HEK293 (cell line): Measurements from ENCODE around the gene EYS.

Source experiments
- CTCF ChIA-PET: fragments of 350-600 bp; formaldehyde crosslinking; extraction: SDS; loops from one replicate; lab custom pipeline; 2021; ENCODE audit warnings: antibody characterized with exemption; lab: Yijun Ruan, JAX
- POLR2A ChIA-PET: fragments of 300-600 bp; formaldehyde crosslinking; extraction: SDS; loops from one replicate; lab custom pipeline; 2020; ENCODE audit warnings: antibody characterized with exemption, inconsistent platforms; lab: Yijun Ruan, JAX
- H3K27ac ChIP-seq: fragments of 200-500 bp; sonication (Bioruptor generic); 2 replicates; pipeline ENCODE4 v1.5.1; 2014; ENCODE audit warnings: low read depth, low read length, control low read depth, inconsistent platforms; ENCODE audit errors: extremely low read depth
- H3K36me3 ChIP-seq, 2 experiments: fragments of 200-500 bp in 1 of 2; sonication (Bioruptor generic) in 1 of 2; 1 replicate in 1 of 2; 2 replicates in 1 of 2; pipeline ENCODE4 v1.5.1; 2014 to 2017; ENCODE audit warnings: inconsistent platforms in 2 of 2, low read length in 2 of 2; ENCODE audit not compliant: control insufficient read depth in 2 of 2, insufficient read depth in 1 of 2
- H3K4me1 ChIP-seq: fragments of 200-500 bp; sonication (Bioruptor generic); 2 replicates; pipeline ENCODE4 v1.5.1; 2014; ENCODE audit warnings: mild to moderate bottlenecking, low read length, inconsistent platforms; ENCODE audit not compliant: control insufficient read depth, insufficient read depth
- H3K4me3 ChIP-seq: 2 replicates; pipeline ENCODE4 v1.5.1; 2011; ENCODE audit warnings: low read depth, mild to moderate bottlenecking, control low read depth, low read length, moderate library complexity
- H3K9me3 ChIP-seq: fragments of 200-500 bp; sonication (Bioruptor generic); 2 replicates; pipeline ENCODE4 v1.5.1; 2014; ENCODE audit warnings: low read depth, low read length, inconsistent platforms; ENCODE audit not compliant: control insufficient read depth, insufficient read depth
- OVOL3 ChIP-seq: fragments of 450-650 bp; formaldehyde crosslinking; IDR thresholded peaks from 2 replicates; pipeline ENCODE4 v1.5.1; 2016; ENCODE audit warnings: missing biosample characterization, missing genetic modification characterization
- SALL2 ChIP-seq: fragments of 450-650 bp; formaldehyde crosslinking; IDR thresholded peaks from 2 replicates; pipeline ENCODE4 v1.5.0; 2017; ENCODE audit warnings: missing biosample characterization, mild to moderate bottlenecking, missing genetic modification characterization, borderline replicate concordance
- SCRT1 ChIP-seq: fragments of 450-650 bp; formaldehyde crosslinking; IDR thresholded peaks from 2 replicates; pipeline ENCODE4 v1.5.1; 2016; ENCODE audit warnings: missing biosample characterization, missing genetic modification characterization, borderline replicate concordance
- WT1 ChIP-seq: fragments of 450-650 bp; formaldehyde crosslinking; IDR thresholded peaks from 2 replicates; pipeline ENCODE4 v1.5.1; 2016; ENCODE audit warnings: missing biosample characterization, missing genetic modification characterization
- ZBTB1 ChIP-seq: fragments of 450-650 bp; formaldehyde crosslinking; IDR thresholded peaks from 2 replicates; pipeline ENCODE4 v1.5.1; 2016; ENCODE audit warnings: missing biosample characterization, missing genetic modification characterization
- ZBTB7A ChIP-seq: fragments of 450-650 bp; formaldehyde crosslinking; IDR thresholded peaks from 2 replicates; pipeline ENCODE4 v1.5.1; 2016; ENCODE audit warnings: low read depth, missing biosample characterization, missing genetic modification characterization
- ZNF133 ChIP-seq: fragments of 450-650 bp; formaldehyde crosslinking; IDR thresholded peaks from 2 replicates; pipeline ENCODE4 v1.5.1; 2016; ENCODE audit warnings: missing biosample characterization, missing genetic modification characterization
- ZNF184 ChIP-seq: fragments of 450-650 bp; IDR thresholded peaks from 2 replicates; pipeline ENCODE4 v1.5.1; 2018; ENCODE audit warnings: missing biosample characterization, mild to moderate bottlenecking, missing genetic modification characterization
- ZNF19 ChIP-seq: fragments of 450-650 bp; formaldehyde crosslinking; IDR thresholded peaks from 2 replicates; pipeline ENCODE4; 2016; ENCODE audit warnings: missing biosample characterization, missing genetic modification characterization, low read depth
- ZNF202 ChIP-seq: fragments of 450-650 bp; formaldehyde crosslinking; IDR thresholded peaks from 2 replicates; pipeline ENCODE4 v1.5.1; 2016; ENCODE audit warnings: missing biosample characterization, missing genetic modification characterization, borderline replicate concordance
- ZNF239 ChIP-seq: fragments of 450-650 bp; formaldehyde crosslinking; IDR thresholded peaks from 2 replicates; pipeline ENCODE4 v1.5.1; 2016; ENCODE audit warnings: missing biosample characterization, missing genetic modification characterization
- ZNF280D ChIP-seq: fragments of 450-650 bp; formaldehyde crosslinking; IDR thresholded peaks from 2 replicates; pipeline ENCODE4 v1.5.1; 2016; ENCODE audit warnings: missing biosample characterization, missing genetic modification characterization
- ZNF292 ChIP-seq: fragments of 450-650 bp; formaldehyde crosslinking; IDR thresholded peaks from 2 replicates; pipeline ENCODE4 v1.5.1; 2016; ENCODE audit warnings: low read depth, missing biosample characterization, missing genetic modification characterization, borderline replicate concordance
- ZNF335 ChIP-seq: fragments of 450-650 bp; formaldehyde crosslinking; conservative IDR thresholded peaks from 2 replicates; pipeline ENCODE4 v1.5.1; 2016; ENCODE audit warnings: missing biosample characterization, missing genetic modification characterization
- ZNF354C ChIP-seq: fragments of 450-650 bp; formaldehyde crosslinking; IDR thresholded peaks from 2 replicates; pipeline ENCODE4 v1.5.1; 2016; ENCODE audit warnings: missing biosample characterization, missing genetic modification characterization, low read depth, borderline replicate concordance
- ZNF510 ChIP-seq: fragments of 450-650 bp; formaldehyde crosslinking; IDR thresholded peaks from 2 replicates; pipeline ENCODE4 v1.5.1; 2018; ENCODE audit warnings: mild to moderate bottlenecking, missing genetic modification characterization, missing biosample characterization; ENCODE audit not compliant: insufficient replicate concordance
- ZNF548 ChIP-seq: fragments of 450-650 bp; formaldehyde crosslinking; IDR thresholded peaks from 2 replicates; pipeline ENCODE4 v1.5.1; 2016; ENCODE audit warnings: missing biosample characterization, missing genetic modification characterization
- ZNF623 ChIP-seq: fragments of 450-650 bp; formaldehyde crosslinking; IDR thresholded peaks from 2 replicates; pipeline ENCODE4 v1.5.1; 2016; ENCODE audit warnings: missing biosample characterization, missing genetic modification characterization
- ZNF677 ChIP-seq: fragments of 450-650 bp; IDR thresholded peaks from 2 replicates; pipeline ENCODE4 v1.5.0; 2018; ENCODE audit warnings: missing biosample characterization, mild to moderate bottlenecking, missing genetic modification characterization, moderate library complexity
- ZNF704 ChIP-seq: fragments of 450-650 bp; formaldehyde crosslinking; IDR thresholded peaks from 2 replicates; pipeline ENCODE4 v1.5.1; 2016; ENCODE audit warnings: missing biosample characterization, missing genetic modification characterization
- ZNF76 ChIP-seq: fragments of 450-650 bp; formaldehyde crosslinking; IDR thresholded peaks from 2 replicates; pipeline ENCODE4; 2016; ENCODE audit warnings: low read depth, missing biosample characterization, missing genetic modification characterization, borderline replicate concordance
- ZNF776 ChIP-seq: fragments of 450-650 bp; formaldehyde crosslinking; IDR thresholded peaks from 2 replicates; pipeline ENCODE4 v1.5.0; 2017; ENCODE audit warnings: missing biosample characterization, missing genetic modification characterization, borderline replicate concordance
- ZSCAN23 ChIP-seq: fragments of 450-650 bp; formaldehyde crosslinking; IDR thresholded peaks from 2 replicates; pipeline ENCODE4 v1.5.1; 2016; ENCODE audit warnings: missing biosample characterization, missing genetic modification characterization
- TF ChIP-seq, protein P1 (sequence below): fragments of 450-650 bp; formaldehyde crosslinking; IDR thresholded peaks from 2 replicates; pipeline ENCODE4 v1.5.1; 2016; ENCODE audit warnings: missing biosample characterization, missing genetic modification characterization, low read depth
- TF ChIP-seq, protein P2 (sequence below): fragments of 450-650 bp; formaldehyde crosslinking; IDR thresholded peaks from 2 replicates; pipeline ENCODE4 v1.5.1; 2017; ENCODE audit warnings: missing biosample characterization, missing genetic modification characterization
- TF ChIP-seq, protein P3 (sequence below): fragments of 450-650 bp; formaldehyde crosslinking; IDR thresholded peaks from 2 replicates; pipeline ENCODE4 v1.5.1; 2016; ENCODE audit warnings: missing biosample characterization, missing genetic modification characterization

Gene EYS

DNA sequence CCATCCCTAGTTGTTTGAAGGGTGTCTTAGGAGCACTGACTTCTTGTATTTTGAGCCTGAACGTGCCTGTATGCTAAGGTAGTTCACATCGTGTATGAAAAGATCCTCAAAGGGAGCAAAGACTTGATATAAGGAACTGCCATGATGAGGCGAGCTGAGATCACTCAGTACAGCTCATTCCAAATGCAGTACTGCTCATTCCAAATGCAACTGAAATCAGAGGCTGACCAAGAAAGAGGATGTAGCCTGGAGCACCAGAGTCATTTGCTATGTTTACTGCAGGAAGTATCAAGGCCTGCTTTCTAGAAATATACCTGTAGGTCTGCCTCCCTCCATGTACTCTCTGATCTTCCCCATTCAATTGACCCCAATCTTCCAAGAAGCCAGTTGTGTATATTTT lies 832.2 kb downstream of the EYS start (continued):
- no peak for TF ChIP-seq ZNF704 (tag by site-specific recombination)
- no peak for TF ChIP-seq ZBTB1 (tag by site-specific recombination)
- TF ChIP-seq ZNF19 (tag by site-specific recombination) = no peak
- no peak for TF ChIP-seq SCRT1 (tag by site-specific recombination)
- no peak for TF ChIP-seq ZNF354C (tag by site-specific recombination)
- TF ChIP-seq ZNF184 (tag by site-specific recombination) = no peak
- TF ChIP-seq, protein P1, sequence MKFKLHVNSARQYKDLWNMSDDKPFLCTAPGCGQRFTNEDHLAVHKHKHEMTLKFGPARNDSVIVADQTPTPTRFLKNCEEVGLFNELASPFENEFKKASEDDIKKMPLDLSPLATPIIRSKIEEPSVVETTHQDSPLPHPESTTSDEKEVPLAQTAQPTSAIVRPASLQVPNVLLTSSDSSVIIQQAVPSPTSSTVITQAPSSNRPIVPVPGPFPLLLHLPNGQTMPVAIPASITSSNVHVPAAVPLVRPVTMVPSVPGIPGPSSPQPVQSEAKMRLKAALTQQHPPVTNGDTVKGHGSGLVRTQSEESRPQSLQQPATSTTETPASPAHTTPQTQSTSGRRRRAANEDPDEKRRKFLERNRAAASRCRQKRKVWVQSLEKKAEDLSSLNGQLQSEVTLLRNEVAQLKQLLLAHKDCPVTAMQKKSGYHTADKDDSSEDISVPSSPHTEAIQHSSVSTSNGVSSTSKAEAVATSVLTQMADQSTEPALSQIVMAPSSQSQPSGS (tag by site-specific recombination) = no peak
- no peak for TF ChIP-seq ZNF202
- TF ChIP-seq ZNF335 (tag by site-specific recombination) = no peak
- no peak for TF ChIP-seq ZBTB7A (tag by site-specific recombination)
- TF ChIP-seq ZNF548 (tag by site-specific recombination) = no peak

- H3K4me1 ChIP-seq = no peaks in the 10 kb centered on the region
- no peak overlapping the region for H3K27ac ChIP-seq
- CTCF ChIA-PET = no interaction called here
Measured at GRCh38 chr6:64872633-64873032, 834.4 kb downstream of the EYS start.

DNA sequence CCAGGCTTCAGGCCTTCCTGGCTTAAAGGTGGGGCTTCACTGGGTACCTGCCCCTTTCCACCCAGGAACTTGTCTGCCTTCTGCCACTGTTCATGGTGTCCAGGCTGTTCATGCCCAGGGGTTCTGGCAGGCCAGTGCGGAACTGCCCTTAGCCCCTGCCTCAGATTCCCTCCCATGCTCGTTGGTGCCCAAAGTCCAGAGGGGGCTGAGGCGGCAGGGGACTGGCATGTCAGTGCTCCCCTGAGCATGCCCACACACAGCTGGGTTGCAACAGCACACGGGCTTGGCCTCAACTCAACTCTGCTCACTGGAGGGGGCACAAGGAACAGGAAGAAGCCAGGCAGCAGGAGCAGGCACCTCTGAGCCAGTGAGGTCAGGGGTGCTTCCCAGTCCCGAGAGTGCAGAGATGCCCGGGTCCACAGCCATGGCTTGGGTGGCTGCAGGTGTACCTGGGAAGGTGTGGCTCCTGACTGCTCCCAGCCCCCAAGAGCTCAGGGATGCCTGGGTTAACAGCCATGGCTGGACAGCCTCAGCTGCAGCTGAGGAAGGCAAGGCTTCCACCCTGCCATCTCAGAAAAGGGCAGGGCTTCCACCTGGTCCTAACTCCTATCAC lies 845.9 kb downstream of the EYS start:
- Histone ChIP-seq H3K27ac (no peak overlapping the region), H3K4me1 (no peaks in the 10 kb centered on the region), H3K36me3 (no peaks in the 10 kb centered on the region), H3K4me3 (no peak overlapping the region), H3K9me3 (no peaks in the 10 kb centered on the region)
- CTCF ChIA-PET = no interaction called here
- POLR2A ChIA-PET = no interaction called here
- TF ChIP-seq ZNF292 (no peak), ZNF677 (tag by site-specific recombination) (no peak), ZNF510 (tag by site-specific recombination) (no peak), SALL2 (tag by site-specific recombination) (no peak), ZNF19 (tag by site-specific recombination) (no peak), ZNF76 (tag by site-specific recombination) (no peak), ZNF133 (tag by site-specific recombination) (no peak), ZSCAN23 (tag by site-specific recombination) (no peak), ZNF623 (no peak), ZNF280D (tag by site-specific recombination) (no peak), ZNF776 (no peak), OVOL3 (tag by site-specific recombination) (no peak), ZNF239 (tag by site-specific recombination) (no peak)
- TF ChIP-seq, protein P2, sequence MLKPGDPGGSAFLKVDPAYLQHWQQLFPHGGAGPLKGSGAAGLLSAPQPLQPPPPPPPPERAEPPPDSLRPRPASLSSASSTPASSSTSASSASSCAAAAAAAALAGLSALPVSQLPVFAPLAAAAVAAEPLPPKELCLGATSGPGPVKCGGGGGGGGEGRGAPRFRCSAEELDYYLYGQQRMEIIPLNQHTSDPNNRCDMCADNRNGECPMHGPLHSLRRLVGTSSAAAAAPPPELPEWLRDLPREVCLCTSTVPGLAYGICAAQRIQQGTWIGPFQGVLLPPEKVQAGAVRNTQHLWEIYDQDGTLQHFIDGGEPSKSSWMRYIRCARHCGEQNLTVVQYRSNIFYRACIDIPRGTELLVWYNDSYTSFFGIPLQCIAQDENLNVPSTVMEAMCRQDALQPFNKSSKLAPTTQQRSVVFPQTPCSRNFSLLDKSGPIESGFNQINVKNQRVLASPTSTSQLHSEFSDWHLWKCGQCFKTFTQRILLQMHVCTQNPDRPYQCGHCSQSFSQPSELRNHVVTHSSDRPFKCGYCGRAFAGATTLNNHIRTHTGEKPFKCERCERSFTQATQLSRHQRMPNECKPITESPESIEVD (tag by site-specific recombination) = no peak
- TF ChIP-seq, protein P3, sequence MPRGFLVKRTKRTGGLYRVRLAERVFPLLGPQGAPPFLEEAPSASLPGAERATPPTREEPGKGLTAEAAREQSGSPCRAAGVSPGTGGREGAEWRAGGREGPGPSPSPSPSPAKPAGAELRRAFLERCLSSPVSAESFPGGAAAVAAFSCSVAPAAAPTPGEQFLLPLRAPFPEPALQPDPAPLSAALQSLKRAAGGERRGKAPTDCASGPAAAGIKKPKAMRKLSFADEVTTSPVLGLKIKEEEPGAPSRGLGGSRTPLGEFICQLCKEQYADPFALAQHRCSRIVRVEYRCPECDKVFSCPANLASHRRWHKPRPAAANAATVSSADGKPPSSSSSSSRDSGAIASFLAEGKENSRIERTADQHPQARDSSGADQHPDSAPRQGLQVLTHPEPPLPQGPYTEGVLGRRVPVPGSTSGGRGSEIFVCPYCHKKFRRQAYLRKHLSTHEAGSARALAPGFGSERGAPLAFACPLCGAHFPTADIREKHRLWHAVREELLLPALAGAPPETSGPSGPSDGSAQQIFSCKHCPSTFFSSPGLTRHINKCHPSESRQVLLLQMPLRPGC (tag by site-specific recombination) = no peak

More at GRCh38 chr6:64872633-64873032, 834.4 kb downstream of the EYS start:
- no peaks in the 10 kb centered on the region for H3K9me3 ChIP-seq
- POLR2A ChIA-PET = no interaction called here
- no peak overlapping the region for H3K4me3 ChIP-seq
- no peak for TF ChIP-seq WT1 (tag by site-specific recombination)
- no peaks in the 10 kb centered on the region for H3K36me3 ChIP-seq
